Cardiac fibroblast (primary cell): Measurements from ENCODE around the gene RBBP5.
A peak's percentile ranks its signal among the peaks of the same experiment; 100 is the strongest.
"Not testable (repeated sequence)": the region's sequence is repeated elsewhere in the genome, so short reads cannot be mapped to it uniquely, and the experiment has no call there.

Experiments
- DNase-seq, 2 donors: peaks; one replicate each; pipeline versions ENCODE4 v3.0.0 to v3.0.0-alpha.2; 2010; ENCODE audit warnings: low read depth in 2 of 2
- H3K4me3 ChIP-seq, 2 donors: replicated peaks in 1 of 2; 1 replicate in 1 of 2; 2 replicates in 1 of 2; pipeline ENCODE4 v1.5.1; 2011; ENCODE audit warnings: low read depth in 2 of 2, low read length in 2 of 2, mild to moderate bottlenecking in 2 of 2, moderate library complexity in 1 of 2
- CTCF ChIP-seq: IDR thresholded peaks from one replicate; pipeline ENCODE4 v1.5.1; 2011; ENCODE audit warnings: low read depth, mild to moderate bottlenecking, low read length, inconsistent platforms

RBBP5 gene

GRCh38 chr1:205161076-205161475, 39.3 kb upstream of the RBBP5 start:
- no peak for TF ChIP-seq CTCF
- no peak for DNase-seq
- no peak overlapping the region for H3K4me3 ChIP-seq

GRCh38 chr1:205158048-205158616, 36.4 kb upstream of the RBBP5 start:
- TF ChIP-seq CTCF, result no peak
- no peak overlapping the region for H3K4me3 ChIP-seq
- no peak for DNase-seq

- H3K4me3 ChIP-seq, result not testable (repeated sequence)
Observed at GRCh38 chr1:205155665-205156377, 34.0 kb upstream of the RBBP5 start.

GRCh38 chr1:205152505-205152904, 30.7 kb upstream of the RBBP5 start:
- no peak overlapping the region for H3K4me3 ChIP-seq
- no peak for DNase-seq
- TF ChIP-seq CTCF, result no peak

More at GRCh38 chr1:205155665-205156377, 34.0 kb upstream of the RBBP5 start:
- DNase-seq, result not testable (repeated sequence)

- no peak for TF ChIP-seq CTCF
- DNase-seq, result no peak
- H3K4me3 ChIP-seq, result no peak overlapping the region
Observed at GRCh38 chr1:205150651-205151428, 29.1 kb upstream of the RBBP5 start.

- DNase-seq, result peak; percentile 41 to 87
- TF ChIP-seq CTCF, result no peak
- H3K4me3 ChIP-seq, result no peak overlapping the region
Observed at GRCh38 chr1:205147191-205147835, 25.5 kb upstream of the RBBP5 start.

- peak; percentile 72 to 73 for DNase-seq
- TF ChIP-seq CTCF, result no peak
- no peak overlapping the region for H3K4me3 ChIP-seq
Observed at GRCh38 chr1:205144751-205145150, 23.0 kb upstream of the RBBP5 start.
